Osteoblast (primary cell): ENCODE measurements around the gene TAF4. TPM values are rescaled to one million over a fixed set of nuclear protein-coding genes. Genes with fewer than 3 reads are reported as not detected.

Experiments used
- DNase-seq: peaks from one replicate; pipeline ENCODE4 v3.0.0; 2011; ENCODE audit warnings: low spot score, mixed read lengths; ENCODE audit not compliant: insufficient read length; ENCODE audit errors: missing footprints
- H2AFZ ChIP-seq: 2 replicates; pipeline ENCODE4 v1.6.0; 2011; ENCODE audit warnings: mild to moderate bottlenecking, low read length
- H3K27ac ChIP-seq: 2 replicates; pipeline ENCODE4 v1.5.1; 2011; ENCODE audit warnings: mild to moderate bottlenecking, low read depth, low read length, moderate library complexity
- H3K27me3 ChIP-seq: 2 replicates; pipeline ENCODE4 v1.6.0; 2012; ENCODE audit warnings: mild to moderate bottlenecking, control low read depth, inconsistent platforms, low read length, moderate library complexity; ENCODE audit not compliant: insufficient read depth
- H3K36me3 ChIP-seq: 2 replicates; pipeline ENCODE4 v1.5.1; 2011; ENCODE audit warnings: mild to moderate bottlenecking, low read length, control low read depth, moderate library complexity; ENCODE audit not compliant: insufficient read depth
- H3K4me1 ChIP-seq: 2 replicates; pipeline ENCODE4 v1.5.1; 2011; ENCODE audit warnings: mild to moderate bottlenecking, low read length, control low read depth, moderate library complexity; ENCODE audit not compliant: insufficient read depth
- H3K4me2 ChIP-seq: 2 replicates; pipeline ENCODE4 v1.6.0; 2011; ENCODE audit warnings: mild to moderate bottlenecking, low read length; ENCODE audit not compliant: insufficient read depth
- H3K4me3 ChIP-seq: fragments of 200-600 bp; sonication (generic); 3 replicates; pipeline ENCODE4 v1.5.1; 2012; ENCODE audit warnings: mild to moderate bottlenecking, low read length, inconsistent platforms; ENCODE audit not compliant: insufficient read depth
- H3K79me2 ChIP-seq: 2 replicates; pipeline ENCODE4 v1.6.0; 2012; ENCODE audit warnings: mild to moderate bottlenecking, low read length, control low read depth, inconsistent platforms; ENCODE audit not compliant: insufficient read depth
- H3K9me3 ChIP-seq: 2 replicates; pipeline ENCODE4 v1.5.1; 2011; ENCODE audit warnings: low read depth, low read length, control low read depth
- H4K20me1 ChIP-seq: 2 replicates; pipeline ENCODE4 v1.6.0; 2012; ENCODE audit warnings: mild to moderate bottlenecking, low read length, control low read depth; ENCODE audit not compliant: insufficient read depth
- CTCF ChIP-seq: IDR thresholded peaks from 2 replicates; pipeline ENCODE4 v1.5.1; 2011; ENCODE audit warnings: mild to moderate bottlenecking, low read depth, low read length, moderate library complexity; ENCODE audit errors: extremely low read depth
- total RNA-seq: library from RNA; depleted of rRNA; stranded (reverse); fragments of >200 nt; gene quantifications from 2 replicates; pipeline ENCODE4 v1.2.3, GENCODE V29; 2012

TAF4 gene
- total RNA-seq, 1 donor, result 4.3 TPM

GRCh38 chr20:61937146-61937962, 128.3 kb downstream of the TAF4 start:
- Histone ChIP-seq H3K9me3 (no peaks in the 10 kb centered on the region), H3K36me3 (no peaks in the 10 kb centered on the region), H3K27ac (no peak overlapping the region), H3K4me3 (no peak overlapping the region), H3K4me1 (no peaks in the 10 kb centered on the region), H2AFZ (no peak overlapping the region), H3K27me3 (no peaks in the 10 kb centered on the region), H4K20me1 (no peaks in the 10 kb centered on the region), H3K4me2 (no peak overlapping the region), H3K79me2 (no peaks in the 10 kb centered on the region)
- peak; percentile 85 for DNase-seq
- TF ChIP-seq CTCF, result no peak

- Histone ChIP-seq H3K79me2 (no peaks in the 10 kb centered on the region), H3K27ac (no peak overlapping the region), H3K27me3 (no peaks in the 10 kb centered on the region), H2AFZ (no peak overlapping the region), H3K4me1 (no peaks in the 10 kb centered on the region), H4K20me1 (no peaks in the 10 kb centered on the region), H3K4me3 (no peak overlapping the region), H3K36me3 (no peaks in the 10 kb centered on the region), H3K4me2 (no peak overlapping the region), H3K9me3 (no peaks in the 10 kb centered on the region)
- no peak for TF ChIP-seq CTCF
- DNase-seq, result peak; percentile 62
Measured at GRCh38 chr20:61936701-61937131, 129.0 kb downstream of the TAF4 start.

- DNase-seq, result peak; percentile 91
- Histone ChIP-seq H2AFZ (no peak overlapping the region), H4K20me1 (no peaks in the 10 kb centered on the region), H3K4me1 (no peaks in the 10 kb centered on the region), H3K27me3 (no peaks in the 10 kb centered on the region), H3K79me2 (no peaks in the 10 kb centered on the region), H3K4me3 (no peak overlapping the region), H3K36me3 (no peaks in the 10 kb centered on the region), H3K4me2 (no peak overlapping the region), H3K27ac (no peak overlapping the region), H3K9me3 (no peaks in the 10 kb centered on the region)
- no peak for TF ChIP-seq CTCF
Measured at GRCh38 chr20:61935926-61936700, 129.6 kb downstream of the TAF4 start.
